Umbilical cord (tissue), 2 donors: Measurements from ENCODE around the gene FOXRED2. TPM values are rescaled to one million over a fixed set of nuclear protein-coding genes. Genes with fewer than 3 reads are reported as not detected.
"Not testable (repeated sequence)": the region's sequence is repeated elsewhere in the genome, so short reads cannot be mapped to it uniquely, and the experiment has no call there.

ENCODE experiments used
- DNase-seq: peaks from one replicate; pipeline ENCODE4 v3.0.0-alpha.2; 2015; ENCODE audit warnings: low spot score
- total RNA-seq: library from RNA; depleted of rRNA; stranded (reverse); fragments of >200 nt; gene quantifications from one replicate; pipeline ENCODE4 v1.2.3, GENCODE V29; 2014; ENCODE audit warnings: low replicate concordance; ENCODE audit not compliant: insufficient read depth

The FOXRED2 gene
- total RNA-seq, 1 donor from 2014 or later = 3.6 TPM

DNA sequence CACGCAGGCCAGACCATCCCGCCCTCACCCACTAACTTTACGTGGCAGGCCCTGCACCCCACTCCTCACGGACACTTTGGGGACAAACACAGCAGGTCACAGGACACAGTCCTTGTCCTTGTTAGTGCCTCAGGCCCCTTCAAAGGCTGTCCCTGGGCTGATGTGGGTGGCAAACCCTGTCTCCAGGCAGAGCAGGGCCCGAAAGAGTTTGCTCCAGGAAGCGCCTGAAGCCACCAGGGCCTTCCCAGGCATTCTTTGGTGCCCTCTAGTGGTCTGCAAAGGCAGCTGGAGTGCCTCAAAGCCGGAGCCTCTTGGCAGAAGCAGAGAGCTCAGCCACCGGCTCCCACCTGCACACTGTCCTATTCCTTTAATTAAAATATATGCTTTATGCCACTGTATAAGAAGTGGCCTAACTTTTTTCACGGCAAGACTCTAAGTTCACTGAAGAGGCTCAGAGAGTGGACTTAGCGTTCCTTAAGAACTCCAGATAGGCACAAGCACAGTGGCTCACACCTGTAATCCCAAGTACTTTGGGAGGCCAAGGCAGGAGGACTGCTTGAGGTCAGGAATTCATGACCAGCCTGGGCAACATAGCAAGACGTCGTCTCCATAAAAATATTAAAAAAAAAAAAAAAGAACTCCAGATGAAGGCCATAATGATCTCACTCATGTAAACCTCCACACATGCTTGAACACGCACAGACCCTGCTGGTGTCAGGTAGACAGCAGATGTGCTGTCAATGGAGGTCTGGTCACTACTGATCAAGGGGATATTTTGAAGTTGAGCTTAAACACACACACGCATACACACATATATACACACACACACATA, 36.5 kb downstream of the FOXRED2 start:
- DNase-seq = peak; percentile 92

DNA sequence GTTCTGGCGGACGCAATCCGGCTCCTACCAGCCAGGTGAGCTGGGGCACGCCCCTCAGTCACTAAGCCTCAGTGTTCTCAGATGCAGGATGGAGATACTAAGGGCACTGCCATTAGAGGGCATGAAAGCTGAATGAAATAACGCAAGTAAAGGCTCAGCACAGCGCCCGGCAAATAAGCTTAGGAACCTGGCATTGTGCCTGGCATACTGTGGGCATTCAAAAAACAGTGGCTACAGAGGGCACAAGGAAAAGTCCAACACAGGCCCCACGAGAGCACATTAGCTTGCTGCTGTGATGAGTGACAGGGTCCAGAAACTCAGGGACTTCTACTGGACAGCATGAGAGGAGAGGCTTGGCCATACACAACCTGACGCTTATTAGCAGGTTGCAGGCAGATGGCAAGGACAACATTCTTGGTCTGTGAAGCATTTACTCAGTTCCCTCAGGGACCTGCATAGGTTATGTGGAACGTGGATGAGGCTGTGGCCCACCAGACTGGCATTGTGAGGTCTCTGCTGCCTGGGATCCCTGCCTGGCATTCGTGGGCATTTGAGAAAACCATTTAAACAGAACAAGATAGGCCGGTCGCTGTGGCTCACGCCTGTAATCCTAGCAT, 37.6 kb downstream of the FOXRED2 start:
- DNase-seq = no peak

DNA sequence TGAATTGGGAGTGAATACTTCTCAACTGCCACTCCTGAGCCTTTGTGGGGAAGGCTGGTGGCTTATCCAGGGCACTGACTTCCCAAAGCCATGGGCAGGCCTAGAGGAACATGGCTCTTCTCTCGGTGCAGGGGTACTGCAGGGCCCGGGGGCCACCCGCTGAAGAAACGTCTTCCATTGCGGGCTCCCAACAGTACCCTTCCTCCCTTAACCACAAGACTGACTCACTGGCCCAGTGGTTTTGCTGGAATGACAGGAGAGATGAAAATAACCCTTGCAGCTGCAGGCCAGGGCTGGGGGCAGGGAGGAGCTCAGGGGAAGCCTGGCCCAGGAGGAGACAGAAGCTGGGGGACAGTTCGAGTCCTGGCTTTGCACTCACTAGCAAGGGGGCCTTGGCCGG, 38.9 kb downstream of the FOXRED2 start:
- no peak for DNase-seq

DNA sequence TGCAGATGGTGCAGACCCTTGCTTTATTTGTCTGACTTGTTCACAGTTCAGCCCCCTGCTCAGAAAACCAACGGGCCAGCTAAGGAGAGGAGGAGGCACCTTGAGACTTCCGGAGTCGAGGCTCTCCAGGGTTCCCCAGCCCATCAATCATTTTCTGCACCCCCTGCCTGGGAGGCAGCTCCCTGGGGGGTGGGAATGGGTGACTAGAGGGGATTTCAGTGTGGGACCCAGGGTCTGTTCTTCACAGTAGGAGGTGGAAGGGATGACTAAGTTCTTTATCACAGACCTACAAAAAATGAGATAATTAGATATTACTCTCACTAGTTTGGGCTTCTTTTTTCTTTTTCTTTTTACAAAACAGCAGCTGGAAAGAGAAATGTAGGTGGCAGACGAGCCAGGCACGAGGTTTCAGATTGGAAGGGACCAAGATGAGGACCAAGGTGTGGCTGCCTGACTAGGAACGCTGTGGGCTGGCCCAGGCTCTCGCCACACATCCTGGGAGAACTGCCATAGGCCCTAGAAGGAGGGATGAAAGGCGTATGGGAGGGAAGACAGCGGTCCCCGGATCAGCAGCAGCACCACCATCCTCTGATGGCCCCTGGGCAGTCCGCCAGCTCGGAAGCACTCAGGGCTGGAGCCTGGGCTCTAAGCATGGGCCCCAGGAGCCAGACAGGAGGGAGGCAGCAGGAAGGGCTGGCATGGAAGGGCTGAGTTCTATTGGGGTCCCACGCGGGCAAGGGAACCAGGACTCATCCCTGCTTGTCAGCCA, 39.6 kb downstream of the FOXRED2 start:
- peak; percentile 77 for DNase-seq

DNA sequence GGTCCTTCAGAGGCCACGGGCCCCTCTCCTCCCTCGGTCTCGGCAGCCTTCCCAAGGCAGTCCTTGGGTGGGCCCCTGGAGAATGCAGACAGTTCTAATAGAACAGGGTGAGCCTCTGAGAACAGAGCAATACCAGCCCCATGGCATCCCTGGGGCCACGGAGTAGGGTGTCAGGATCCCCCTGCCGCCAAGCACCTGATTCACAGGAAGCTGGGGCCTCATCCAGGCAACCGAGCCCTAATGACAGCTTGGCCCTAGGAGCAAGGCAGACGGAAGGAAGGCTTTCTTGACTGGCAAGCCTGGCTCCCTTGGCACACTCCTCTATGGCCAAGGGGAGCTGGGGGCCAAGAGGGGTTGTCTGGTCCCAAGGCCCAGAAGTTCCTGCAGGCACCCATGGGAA, 40.6 kb downstream of the FOXRED2 start:
- no peak for DNase-seq

DNA sequence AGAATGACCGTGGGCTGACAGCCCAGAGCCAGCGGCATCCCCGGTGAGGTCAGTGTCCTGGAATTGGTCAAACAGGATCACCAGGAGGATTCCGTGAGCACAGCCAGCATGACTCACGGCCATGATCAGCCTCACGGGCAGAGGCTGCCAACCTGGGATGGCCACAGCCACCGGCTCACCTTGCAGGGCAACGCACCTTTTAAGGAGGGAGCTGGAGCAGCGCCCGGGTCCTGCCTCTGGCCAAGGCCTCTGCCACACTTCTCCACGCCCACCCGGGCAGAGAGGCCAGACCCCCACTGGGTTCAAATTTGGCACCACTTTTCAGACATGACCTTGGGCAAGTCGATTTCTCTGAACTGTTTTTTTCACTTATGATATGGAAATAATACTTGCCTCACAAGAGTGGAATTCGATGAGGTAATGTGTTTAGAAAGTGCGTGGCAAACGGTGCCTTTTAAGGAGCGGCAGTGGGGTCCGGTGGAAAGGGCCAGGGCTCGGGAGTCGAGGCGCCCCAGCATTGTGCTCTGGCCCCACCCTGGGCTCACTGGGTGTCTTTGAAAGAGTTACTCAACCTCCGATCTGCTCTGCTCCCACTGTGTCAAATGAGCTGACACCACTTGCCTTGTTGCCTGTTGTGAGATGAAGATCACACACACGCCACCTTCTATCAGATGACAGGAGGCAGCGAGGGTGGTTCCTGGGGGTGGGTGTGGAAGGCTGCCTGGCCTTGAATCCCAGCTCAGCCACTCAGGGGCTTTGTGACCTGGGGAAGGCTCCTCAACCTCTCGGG, 41.4 kb downstream of the FOXRED2 start:
- peak; percentile 67 for DNase-seq

DNA sequence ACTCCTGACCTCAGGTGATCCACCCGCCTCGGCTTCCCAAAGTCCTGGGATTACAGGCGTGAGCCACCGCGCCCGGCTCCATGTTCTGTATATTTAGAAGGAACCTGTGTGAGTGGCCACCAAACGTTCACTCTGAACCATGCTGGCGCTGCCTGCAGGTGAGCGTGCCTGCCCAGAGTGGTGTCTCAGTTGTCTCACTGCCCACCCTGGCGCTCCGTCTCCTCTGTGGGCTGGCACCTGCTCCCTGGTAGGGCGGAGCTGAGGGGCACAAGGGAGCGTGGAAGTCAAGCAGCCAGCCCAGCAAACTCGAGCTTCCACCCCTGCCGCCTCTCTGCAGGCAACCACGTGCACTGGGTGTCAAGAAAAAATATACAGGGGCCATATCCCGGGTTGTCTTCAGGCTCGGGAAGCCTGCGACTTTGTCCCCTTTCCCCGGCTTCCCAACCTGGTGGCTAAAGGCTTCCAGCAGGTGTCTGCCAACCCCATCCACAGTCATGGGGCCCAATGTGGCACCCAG, 42.1 kb downstream of the FOXRED2 start:
- DNase-seq = no peak

DNA sequence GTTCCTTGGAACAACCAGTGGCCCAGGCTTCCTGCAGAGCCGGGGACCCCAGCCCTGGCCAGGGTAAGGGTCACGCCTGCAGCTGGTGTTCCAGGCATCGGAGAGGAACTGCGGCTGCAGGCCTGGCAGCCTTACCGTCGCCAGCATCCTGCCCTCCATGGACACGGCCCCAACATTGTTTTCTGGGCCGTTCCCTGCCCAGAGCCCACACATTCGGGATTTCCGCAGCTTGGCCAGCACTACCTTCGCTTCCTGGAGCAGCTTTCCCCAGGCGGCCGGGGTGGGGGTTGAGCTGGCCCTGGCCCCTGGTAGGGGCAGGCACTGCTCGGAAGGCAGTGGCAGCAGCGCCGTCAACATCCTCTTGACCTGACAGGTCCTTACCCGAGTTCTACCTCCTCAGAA, 43.1 kb downstream of the FOXRED2 start:
- no peak for DNase-seq

DNA sequence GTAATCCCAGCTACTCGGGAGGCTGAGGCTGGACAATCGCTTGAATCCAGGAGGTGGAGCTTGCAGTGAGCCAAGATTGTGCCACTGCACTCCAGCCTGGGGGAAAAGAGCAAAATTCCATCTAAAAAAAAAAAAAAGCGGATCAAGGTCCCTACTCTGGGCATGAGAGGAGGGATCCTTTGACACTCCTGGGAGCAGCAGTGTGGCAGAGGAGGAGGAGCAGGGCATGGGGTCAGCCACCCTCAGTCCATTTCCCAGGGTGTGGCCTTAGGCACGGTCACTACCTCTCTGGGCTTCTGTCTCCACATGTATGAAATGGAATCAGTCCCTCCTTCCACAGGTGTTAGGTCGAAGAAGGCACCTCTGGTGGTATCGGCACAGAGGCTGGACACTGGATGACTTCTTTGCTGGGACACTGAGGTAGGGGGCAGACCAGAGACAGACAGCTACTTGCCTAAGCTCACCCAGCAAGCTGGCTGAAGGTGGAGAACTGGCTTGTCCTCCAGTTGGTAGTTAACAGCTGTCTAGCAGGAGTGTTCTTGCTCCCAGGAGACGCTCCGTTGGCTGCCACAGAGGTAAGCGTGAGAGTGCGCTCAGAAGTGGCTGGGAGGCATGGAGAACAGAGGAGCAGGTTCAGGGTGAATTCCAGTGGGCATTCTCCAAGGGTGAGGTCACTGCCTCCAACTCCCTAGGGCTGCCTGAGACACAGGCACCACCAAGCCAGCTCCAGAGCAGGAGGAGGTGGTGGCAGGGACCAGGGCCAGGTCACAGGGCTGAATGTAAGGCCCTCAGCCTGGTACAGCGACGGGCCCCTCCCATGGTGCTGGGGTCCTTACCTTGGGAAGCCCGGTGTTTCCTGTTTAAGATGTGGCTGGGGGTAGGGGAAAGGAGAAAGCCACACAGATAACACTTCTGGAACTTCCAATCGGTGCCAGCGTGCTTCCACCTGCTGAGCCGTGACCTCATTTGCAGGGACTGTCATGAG, 44.9 kb downstream of the FOXRED2 start:
- peak; percentile 81 for DNase-seq

DNA sequence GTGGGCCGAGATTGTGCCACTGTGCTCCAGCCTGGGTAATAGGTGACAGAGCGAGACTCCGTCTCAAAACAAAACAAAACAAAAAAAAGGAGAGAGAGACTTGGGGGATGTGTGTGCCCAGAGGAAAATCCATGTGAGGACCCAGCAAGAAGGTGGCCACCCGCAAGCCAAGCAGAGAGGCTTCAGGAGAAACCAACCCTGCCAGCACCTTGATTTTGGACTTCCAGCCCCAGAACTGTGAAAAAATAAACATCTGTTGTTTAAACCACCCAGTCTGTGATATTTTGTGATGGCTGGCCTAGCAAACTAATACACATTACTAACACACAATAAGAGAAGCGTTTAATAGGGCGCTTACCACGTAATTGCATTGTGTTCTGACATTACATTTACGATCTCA, 46.6 kb downstream of the FOXRED2 start:
- DNase-seq = no peak

DNA sequence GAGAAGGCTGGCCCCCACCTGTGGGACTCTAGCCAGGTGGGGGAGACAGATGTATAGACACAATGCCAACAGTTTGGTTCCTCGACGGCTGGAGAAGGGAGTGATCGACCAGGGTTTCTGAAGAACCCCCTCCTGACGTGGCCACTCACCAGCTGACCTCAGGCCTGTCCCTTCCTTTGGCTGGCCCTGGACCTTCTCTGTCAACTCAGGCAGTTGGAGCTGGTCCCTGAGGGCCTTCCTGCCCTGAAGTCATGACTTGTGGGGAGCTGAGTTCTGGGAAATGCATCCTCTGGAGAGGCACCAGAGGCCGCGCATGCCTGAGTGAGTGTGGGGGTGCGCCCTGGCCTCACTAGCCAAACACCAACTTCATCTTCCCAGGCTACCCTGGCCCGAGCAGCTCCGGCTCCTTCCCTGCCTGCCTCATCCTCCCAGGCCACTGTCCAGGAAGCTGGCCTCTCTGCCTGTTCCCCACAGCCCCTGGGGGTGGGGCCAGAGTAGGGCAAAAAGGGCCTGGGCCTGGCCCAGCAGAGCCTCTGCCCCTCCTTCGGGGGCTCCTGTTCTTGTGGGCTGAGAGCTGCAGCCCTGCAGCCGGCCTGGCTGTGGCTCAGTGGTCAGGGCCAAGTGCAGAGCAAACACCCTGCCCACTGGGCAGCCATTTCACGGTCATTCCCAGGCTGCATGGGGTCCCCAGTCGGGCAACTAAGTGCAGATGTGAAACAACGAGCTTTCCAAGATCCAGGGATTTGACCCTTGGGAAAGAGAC, 49.0 kb downstream of the FOXRED2 start:
- no peak for DNase-seq

DNA sequence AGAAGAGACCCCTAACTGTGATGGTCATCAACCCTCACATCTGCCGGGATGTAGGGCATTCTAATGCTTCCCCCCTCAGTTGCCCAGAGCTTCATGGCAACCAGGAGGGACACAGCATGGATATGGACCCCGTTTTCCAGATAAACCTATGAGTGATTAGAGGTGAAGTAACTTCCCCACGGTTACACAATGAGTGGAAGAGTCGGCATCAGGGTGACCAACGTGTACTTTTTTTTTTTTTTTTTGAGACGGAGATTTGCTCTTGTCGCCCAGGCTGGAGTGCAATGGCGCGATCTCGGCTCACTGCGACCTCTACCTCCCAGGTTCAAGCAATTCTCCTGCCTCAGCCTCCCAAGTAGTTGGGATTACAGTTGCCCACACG, 50.4 kb downstream of the FOXRED2 start:
- no peak for DNase-seq

DNA sequence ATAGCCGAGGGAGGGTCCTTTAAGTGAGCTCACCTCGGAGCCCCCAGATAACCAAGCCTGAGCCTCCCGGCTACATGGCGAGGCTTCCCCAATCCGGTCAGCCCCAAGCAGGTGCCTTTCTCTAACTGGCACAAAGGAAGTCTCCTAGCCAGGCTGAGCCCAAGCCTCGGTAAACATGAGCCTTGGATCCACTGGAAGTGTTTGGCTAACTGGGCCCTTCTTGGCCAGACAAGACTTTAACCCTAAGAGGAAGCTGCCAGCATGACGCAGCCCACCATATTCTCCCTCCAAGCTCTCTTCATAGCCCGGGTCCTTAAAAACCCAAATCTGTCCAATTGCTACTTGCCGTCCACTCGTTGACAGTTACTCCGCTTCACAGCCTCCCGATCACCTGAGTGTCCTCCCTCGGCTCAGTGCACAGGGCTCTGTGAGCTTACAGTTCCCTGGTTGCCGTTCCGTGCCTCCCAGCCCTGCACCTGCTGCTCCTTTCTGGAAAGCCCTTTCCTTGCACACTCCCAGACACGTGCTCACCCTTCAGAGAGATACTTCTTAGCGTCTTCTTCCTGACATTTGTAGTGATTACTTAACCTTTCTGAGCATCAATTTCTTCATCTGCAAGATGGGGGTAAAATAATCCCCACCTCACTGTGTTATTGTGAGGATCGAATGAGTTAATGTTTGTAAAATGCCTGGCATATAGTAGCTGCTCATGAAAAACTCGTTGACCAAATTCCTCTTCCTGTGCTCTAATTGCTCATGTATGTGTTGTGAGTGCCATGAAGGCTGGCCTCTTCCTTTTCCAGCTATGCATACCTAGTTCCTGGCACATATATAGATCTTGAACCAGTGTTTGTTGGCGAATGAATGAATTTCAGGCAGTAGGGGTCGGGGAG, 51.0 kb downstream of the FOXRED2 start:
- no peak for DNase-seq

DNA sequence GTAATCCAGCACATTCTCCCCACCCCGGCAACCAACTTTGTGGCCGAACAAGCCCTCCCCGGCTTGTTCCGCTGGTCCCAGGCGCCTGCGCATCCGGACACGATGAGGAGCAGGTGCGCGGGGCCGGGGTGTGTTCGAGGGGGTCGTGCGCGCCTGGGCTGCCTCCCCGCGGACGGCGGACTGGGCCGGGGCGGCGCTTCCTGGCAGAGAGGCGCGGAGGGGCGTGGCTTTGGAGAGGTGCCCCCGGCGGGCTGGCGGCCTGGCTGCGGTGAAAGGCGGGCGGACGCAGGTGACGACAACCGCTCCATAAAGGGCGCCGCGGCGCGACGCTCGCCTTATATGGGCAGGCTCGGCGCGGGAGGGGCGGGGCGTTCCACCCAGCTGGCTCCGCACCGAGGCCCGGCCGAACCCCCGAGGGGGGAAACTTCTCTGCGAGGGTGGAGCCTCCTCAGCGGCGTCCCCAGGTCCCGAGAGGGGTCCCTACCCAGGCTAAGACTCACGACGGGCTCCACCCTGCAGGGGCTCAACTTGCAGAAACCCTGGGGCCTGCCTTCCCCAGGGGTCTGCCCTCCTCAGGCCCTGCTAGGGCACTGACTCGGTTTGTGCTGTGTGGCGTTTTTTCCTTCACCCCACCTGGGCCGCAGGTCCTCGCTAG, 51.8 kb downstream of the FOXRED2 start:
- peak; percentile 91 for DNase-seq

DNA sequence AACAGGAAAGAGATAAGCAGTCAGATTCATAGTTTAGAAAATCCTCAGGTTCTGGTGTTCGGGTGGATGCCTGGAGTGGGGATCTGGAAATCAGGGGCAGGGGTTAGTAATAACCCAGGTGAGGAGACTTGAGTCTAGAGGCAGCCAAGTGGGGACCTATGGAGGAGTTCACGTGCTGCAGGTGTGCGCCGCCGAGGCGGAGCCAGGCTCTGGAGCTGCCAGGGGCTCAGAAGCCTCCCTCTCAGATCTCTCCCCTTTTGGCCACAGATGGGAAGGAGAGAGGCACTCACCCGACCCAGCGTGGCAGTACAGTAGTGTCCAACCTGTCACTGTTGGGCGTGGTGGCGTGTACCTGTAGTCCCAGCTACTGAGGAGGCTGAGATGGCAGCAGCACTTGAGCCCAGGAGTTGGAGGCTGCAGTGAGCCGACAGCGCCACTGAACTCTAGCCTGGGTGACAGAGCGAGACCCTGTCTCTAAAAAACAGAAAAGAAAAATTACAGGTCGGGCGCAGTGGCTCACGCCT, 52.9 kb downstream of the FOXRED2 start:
- DNase-seq = no peak

DNA sequence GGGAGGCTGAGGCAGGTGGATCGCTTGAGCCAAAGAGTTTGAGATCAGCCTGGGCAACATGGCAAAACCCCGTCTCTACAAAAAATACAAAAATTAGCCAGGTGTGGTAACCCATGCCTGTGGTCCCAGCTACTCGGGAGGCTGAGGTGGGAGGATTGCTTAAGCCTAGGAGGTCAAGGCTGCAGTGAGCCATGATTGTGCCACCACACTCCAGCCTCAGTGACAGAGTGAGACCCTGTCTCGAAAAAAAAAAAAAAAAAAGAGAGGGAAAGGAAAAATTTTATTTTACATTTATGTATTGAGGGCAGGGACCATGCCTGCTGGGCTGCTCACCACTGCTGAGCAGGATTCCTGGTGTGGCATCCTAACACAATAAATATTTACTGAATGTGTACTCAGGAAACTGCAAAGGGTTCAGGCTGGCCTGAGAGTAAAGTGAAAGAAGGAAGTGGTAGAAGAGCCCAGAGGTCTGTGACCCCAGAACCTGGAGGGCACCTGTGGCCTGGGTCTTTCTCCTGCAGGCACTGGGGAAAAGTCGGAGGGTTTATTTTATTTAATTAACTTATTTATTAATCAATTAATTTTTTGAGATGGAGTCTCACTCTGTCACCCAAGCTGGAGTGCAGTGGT, 53.7 kb downstream of the FOXRED2 start:
- DNase-seq = not testable (repeated sequence)
